AG09309 (cell line): Measurements from ENCODE around the gene EPOP.

Experiments
- DNase-seq: peaks from one replicate; pipeline ENCODE4 v3.0.0-alpha.2; 2010; ENCODE audit warnings: low read depth
- H3K4me3 ChIP-seq: 2 replicates; pipeline ENCODE4 v1.5.1; 2011; ENCODE audit warnings: mild to moderate bottlenecking, low read depth, low read length, moderate library complexity; ENCODE audit not compliant: control insufficient read depth
- TF ChIP-seq, protein P1 (sequence below): IDR thresholded peaks from 2 replicates; pipeline ENCODE4 v1.5.1; 2011; ENCODE audit warnings: mild to moderate bottlenecking, low read depth, low read length, inconsistent platforms; ENCODE audit not compliant: insufficient read depth, control insufficient read depth; ENCODE audit errors: missing control alignments

EPOP gene

DNA sequence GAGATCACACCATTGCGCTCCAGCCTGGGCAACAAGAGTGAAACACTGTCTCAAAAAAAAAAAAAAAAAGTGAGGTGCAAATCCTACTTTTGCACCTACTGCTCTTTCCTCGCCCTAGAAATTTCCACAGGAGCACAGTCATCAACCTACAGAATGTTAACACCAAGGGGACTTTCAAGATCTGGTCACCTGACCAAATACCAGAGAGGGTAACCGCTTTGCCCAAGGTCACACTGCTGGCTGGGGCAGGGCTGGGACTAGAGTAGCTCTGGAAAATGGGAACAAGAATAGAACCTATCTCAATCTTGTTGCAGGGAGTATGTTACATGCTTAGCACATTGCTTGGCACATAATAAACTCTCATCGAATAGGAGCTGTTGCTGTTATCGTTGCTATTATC, 24.0 kb upstream of the EPOP start:
- TF ChIP-seq, protein P1, sequence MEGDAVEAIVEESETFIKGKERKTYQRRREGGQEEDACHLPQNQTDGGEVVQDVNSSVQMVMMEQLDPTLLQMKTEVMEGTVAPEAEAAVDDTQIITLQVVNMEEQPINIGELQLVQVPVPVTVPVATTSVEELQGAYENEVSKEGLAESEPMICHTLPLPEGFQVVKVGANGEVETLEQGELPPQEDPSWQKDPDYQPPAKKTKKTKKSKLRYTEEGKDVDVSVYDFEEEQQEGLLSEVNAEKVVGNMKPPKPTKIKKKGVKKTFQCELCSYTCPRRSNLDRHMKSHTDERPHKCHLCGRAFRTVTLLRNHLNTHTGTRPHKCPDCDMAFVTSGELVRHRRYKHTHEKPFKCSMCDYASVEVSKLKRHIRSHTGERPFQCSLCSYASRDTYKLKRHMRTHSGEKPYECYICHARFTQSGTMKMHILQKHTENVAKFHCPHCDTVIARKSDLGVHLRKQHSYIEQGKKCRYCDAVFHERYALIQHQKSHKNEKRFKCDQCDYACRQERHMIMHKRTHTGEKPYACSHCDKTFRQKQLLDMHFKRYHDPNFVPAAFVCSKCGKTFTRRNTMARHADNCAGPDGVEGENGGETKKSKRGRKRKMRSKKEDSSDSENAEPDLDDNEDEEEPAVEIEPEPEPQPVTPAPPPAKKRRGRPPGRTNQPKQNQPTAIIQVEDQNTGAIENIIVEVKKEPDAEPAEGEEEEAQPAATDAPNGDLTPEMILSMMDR = no peak

DNA sequence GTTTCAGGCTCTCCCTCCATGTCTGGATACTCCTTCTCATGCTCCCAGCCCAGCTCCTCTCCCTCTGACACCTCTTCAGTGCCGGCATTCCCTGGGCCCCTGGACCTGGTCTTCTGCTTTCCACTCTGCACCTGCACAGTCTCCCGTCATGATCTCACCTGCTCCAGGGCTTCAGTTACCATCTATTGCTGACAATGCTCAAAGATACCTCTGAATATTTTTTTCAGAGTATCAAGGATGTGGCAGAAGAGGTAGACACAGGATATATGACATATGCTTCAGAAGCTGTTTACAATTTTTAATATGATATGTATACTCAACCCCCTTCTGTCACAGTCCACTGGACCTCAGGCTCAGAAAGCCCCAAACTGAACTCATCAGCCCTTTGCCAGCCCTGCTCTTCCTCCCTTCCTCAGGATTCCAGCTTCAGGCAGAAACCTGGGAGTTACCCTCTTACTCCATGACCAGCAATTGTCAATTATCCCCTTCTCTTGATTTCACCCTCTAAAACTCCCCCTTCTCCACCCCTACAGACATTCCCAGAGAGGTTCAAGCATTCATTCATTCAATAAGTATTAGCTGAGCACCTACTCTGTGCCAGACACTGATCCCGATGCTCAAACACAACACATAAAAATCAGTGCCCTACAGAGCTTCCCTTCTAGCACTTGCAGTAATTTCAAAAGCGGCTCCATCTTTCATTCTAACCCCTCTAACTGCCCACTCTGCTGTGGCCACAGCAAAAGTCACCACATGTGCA, 22.5 kb upstream of the EPOP start:
- TF ChIP-seq, protein P1 = no peak

More for the DNA sequence above, 24.0 kb upstream of the EPOP start:
- no peak for DNase-seq
- no peak overlapping the region for H3K4me3 ChIP-seq

DNA sequence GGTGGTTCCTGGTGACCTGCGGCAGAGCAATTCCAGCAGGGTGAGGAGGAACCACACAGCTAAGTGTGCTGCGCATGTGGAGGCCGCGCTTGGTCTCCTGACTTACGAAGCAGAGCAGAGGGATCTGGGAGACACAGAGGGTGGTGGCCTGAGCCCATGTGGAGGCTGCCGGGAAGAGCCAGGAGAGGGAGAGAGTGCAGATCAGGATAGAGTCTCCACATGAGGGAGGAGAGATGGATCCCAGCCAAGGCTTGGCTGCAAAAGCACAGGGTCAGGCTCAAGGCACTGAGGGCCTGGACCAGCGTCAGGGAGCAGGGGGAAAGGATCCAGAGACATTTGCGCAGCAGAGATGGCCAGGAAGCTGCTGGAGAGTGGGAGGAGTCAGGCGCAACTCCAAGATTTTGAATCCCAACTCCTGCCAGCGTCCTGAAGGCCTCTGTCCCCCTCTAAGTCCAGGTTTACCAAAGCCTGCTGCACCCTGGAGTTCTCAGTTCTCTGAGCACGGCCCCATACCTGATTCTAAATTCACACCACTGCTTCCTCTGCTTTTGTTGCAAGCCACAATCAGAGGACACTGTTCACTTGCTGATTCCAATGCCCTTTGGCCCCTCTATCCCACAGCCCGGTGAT, 19.1 kb upstream of the EPOP start:
- no peak for DNase-seq
- TF ChIP-seq, protein P1 = no peak
- H3K4me3 ChIP-seq = no peak overlapping the region

More for the DNA sequence above, 22.5 kb upstream of the EPOP start:
- no peak overlapping the region for H3K4me3 ChIP-seq
- DNase-seq = no peak

DNA sequence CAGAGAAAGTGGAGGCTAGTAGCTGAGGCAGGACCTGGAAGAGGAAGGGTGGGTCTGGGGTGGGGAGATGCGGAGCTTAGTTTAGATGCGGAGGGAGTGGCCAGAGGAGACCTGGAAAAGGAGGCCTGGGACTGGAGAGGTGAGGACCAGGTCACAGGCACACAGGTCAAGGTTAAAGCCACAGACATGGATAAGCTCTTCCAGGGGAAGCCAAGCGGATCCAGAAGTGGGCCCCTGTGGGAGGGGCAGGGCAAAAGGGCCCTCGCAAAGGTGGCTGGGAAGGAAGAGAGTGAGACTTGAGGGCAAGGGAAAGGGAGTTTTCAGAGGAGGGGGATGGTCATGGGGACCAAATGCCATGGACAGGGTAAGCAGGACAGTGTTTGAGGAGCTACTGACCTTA, 16.4 kb upstream of the EPOP start:
- H3K4me3 ChIP-seq = no peak overlapping the region
- DNase-seq = no peak
- TF ChIP-seq, protein P1 = no peak

DNA sequence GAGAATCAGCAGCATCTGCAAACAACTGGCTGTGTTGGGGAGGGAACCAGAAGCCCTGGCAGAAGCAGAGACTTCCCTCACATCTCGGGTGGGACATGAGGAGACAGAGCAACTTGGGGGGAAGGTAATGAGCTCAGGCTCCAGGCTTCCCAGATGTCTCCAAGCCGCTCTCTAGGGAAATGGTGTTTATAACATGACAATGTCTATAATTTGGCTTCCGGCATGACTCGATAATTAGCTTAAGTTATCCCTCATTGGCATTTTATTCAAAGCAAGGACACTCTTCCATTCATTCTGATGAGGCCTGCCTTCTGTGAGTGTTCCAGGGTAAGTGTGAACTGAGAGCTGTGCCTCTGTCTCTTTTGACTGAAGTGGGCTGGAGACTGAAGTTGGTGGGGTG, 15.6 kb upstream of the EPOP start:
- TF ChIP-seq, protein P1 = no peak
- H3K4me3 ChIP-seq = no peak overlapping the region
- DNase-seq = no peak

DNA sequence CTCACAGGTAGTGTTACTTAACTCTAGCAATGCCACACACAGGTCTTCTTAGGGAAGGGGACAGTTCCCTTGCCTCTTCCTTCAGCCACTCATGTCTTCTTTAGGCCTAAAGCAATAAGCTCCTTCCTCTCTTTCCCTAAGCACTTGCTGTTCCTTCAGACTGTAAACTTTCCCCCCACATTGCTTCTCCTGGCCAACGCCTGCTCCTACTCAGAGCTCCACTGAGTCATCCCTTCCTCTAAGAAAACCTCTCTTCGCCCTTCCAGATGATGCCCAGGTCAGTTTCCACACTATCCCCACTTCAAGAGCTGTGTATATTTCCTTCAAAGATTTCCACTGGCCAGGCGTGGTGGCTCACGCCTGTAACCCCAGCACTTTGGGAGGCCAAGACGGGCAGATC, 12.5 kb upstream of the EPOP start:
- H3K4me3 ChIP-seq = no peak overlapping the region
- DNase-seq = no peak
- TF ChIP-seq, protein P1 = no peak
